Embryonic facial prominence (tissue), 1 donor: ENCODE measurements around the gene VPS45.

ENCODE experiments used
- DNase-seq: peaks from one replicate; pipeline ENCODE4 v3.0.0-alpha.2; 2016; ENCODE audit errors: extremely low spot score

The VPS45 gene

GRCh38 chr1:150192012-150192411, 124.4 kb downstream of the VPS45 start:
- no peak for DNase-seq

DNA sequence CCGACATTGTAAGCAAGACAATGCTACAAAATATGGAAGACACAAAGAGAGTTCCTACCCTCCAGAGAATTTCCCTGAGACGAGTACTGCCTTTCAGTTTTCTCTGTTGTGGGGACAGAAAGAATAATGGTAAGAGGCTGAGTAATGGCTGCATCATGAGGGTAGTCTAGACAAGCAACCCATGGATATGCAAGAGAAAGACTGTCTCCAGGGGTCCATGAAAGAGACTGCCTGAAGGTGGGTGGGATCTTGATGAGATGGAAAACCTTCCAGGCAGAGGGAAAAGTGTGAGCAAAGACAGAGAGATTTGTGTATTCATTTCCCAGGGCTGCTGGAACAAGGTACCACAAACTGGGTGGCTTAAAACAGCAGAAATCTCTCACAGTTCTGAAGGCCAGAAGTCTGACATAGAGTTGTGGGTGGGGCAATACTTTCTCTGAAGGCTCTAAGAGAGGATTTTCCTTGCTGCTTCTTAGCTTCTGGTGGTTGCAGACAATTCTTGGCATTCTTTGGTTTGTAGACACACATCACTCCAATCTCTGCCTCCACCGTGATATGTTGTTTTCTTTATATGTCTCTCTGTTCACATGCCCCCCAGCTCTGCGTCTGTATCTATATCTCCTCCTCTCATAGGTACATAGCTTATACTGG, 126.9 kb downstream of the VPS45 start:
- DNase-seq: no peak
